HepG2 (cell line): ENCODE results near the gene PLK4. TPM values are rescaled to one million over a fixed set of nuclear protein-coding genes. Genes with fewer than 3 reads are reported as not detected.
A peak's percentile ranks its signal among the peaks of the same experiment; 100 is the strongest.

Experiments used
- ATAC-seq: fragments of 200-7000 bp; cut with Tn5 transposase; 3 replicates; pipeline ENCODE4 v1.9.1; 2020; ENCODE audit warnings: mild to moderate bottlenecking, moderate library complexity
- BruUV-seq: library from RNA; stranded (reverse); fragments of 400-500 nt; replicated peaks from 2 replicates; lab custom pipeline; 2021; lab: Mats Ljungman, UMichigan
- CTCF ChIA-PET: fragments of 300-600 bp; formaldehyde crosslinking; extraction: SDS; loops from one replicate; lab custom pipeline; 2021; ENCODE audit warnings: low total read pairs, inconsistent platforms, low intra/inter-chr PET ratio; lab: Yijun Ruan, JAX
- POLR2A ChIA-PET: fragments of 350-600 bp; sonication (Branson Sonifier 250); formaldehyde crosslinking; loops from one replicate; lab custom pipeline; 2020; ENCODE audit warnings: antibody characterized with exemption, inconsistent platforms; lab: Yijun Ruan, JAX
- DNase-seq: peaks from one replicate; pipeline ENCODE4 v3.0.0-alpha.2; 2015; ENCODE audit warnings: low spot score
- FAIRE-seq: peaks from 3 replicates; lab custom pipeline; 2011; peaks lifted over from hg19 to GRCh38; lab: Jason Lieb, UNC
- H2AFZ ChIP-seq: one replicate; pipeline ENCODE4 v1.6.1; 2011; ENCODE audit warnings: low read length, inconsistent platforms
- H3K27ac ChIP-seq: fragments of 300-600 bp; 3 replicates; pipeline ENCODE4 v1.8.0; 2011; ENCODE audit warnings: mixed run types, mild to moderate bottlenecking, mixed read lengths, low read length, inconsistent platforms; ENCODE audit not compliant: insufficient read depth; ENCODE audit errors: extremely low read length
- H3K27me3 ChIP-seq, 2 experiments: fragments of 200-600 bp in 1 of 2; 2 replicates in 1 of 2; 3 replicates in 1 of 2; pipeline versions ENCODE4 v1.6.0 to v1.8.0; 2011; ENCODE audit warnings: low read length in 2 of 2, mild to moderate bottlenecking in 2 of 2, moderate library complexity in 2 of 2, inconsistent platforms in 1 of 2; ENCODE audit not compliant: insufficient read depth in 2 of 2, control insufficient read depth in 1 of 2
- H3K36me3 ChIP-seq, 2 experiments: fragments of 200-600 bp in 1 of 2; replicated peaks in 1 of 2; 2 replicates in 1 of 2; 3 replicates in 1 of 2; pipeline versions ENCODE4 v1.5.1 to v1.8.0; 2011; ENCODE audit warnings: low read length in 2 of 2, inconsistent platforms in 1 of 2; ENCODE audit not compliant: insufficient read depth in 2 of 2, control insufficient read depth in 1 of 2
- H3K4me1 ChIP-seq: 2 replicates; pipeline ENCODE4 v1.5.1; 2012; ENCODE audit warnings: low read length, inconsistent platforms; ENCODE audit not compliant: insufficient read depth
- H3K4me2 ChIP-seq: 2 replicates; pipeline ENCODE4 v1.6.0; 2011; ENCODE audit warnings: low read depth, low read length, inconsistent platforms
- H3K4me3 ChIP-seq, 3 experiments: fragments of 200-600 bp in 1 of 3; sonication (generic), shearing (Covaris generic) in 1 of 3; replicated peaks in 1 of 3; 2 replicates each; pipeline ENCODE4 v1.5.1; 2011 to 2016; ENCODE audit warnings: low read length in 3 of 3, inconsistent platforms in 2 of 3, low read depth in 2 of 3, mild to moderate bottlenecking in 2 of 3, control low read depth in 1 of 3, mixed read lengths in 1 of 3; ENCODE audit not compliant: insufficient read depth in 1 of 3
- H3K79me2 ChIP-seq: one replicate; pipeline ENCODE4 v1.6.1; 2011; ENCODE audit warnings: low read length, inconsistent platforms; ENCODE audit not compliant: insufficient read depth
- H3K9ac ChIP-seq: 2 replicates; pipeline ENCODE4 v1.6.0; 2011; ENCODE audit warnings: mild to moderate bottlenecking, low read depth, low read length, inconsistent platforms; ENCODE audit not compliant: insufficient read depth
- H3K9me3 ChIP-seq: 2 replicates; pipeline ENCODE4 v1.5.1; 2012; ENCODE audit warnings: mild to moderate bottlenecking, low read length
- H4K20me1 ChIP-seq: 2 replicates; pipeline ENCODE4 v1.6.0; 2011; ENCODE audit warnings: inconsistent platforms, mild to moderate bottlenecking, low read length, moderate library complexity; ENCODE audit not compliant: insufficient read depth
- ATF6 ChIP-seq: sonication (generic); formaldehyde crosslinking; conservative IDR thresholded peaks from 2 replicates; pipeline ENCODE4 v1.4.0; 2020; ENCODE audit warnings: missing genetic modification reagents
- HDAC1 ChIP-seq: sonication (generic); formaldehyde crosslinking; IDR thresholded peaks from 2 replicates; pipeline ENCODE4 v1.5.1; 2020; ENCODE audit warnings: mild to moderate bottlenecking, missing genetic modification reagents
- KAT2B ChIP-seq: fragments of 150-350 bp; IDR thresholded peaks from 2 replicates; pipeline ENCODE4 v1.6.1; 2014; ENCODE audit warnings: low read depth, low read length, borderline replicate concordance
- KLF16 ChIP-seq, 2 experiments: sonication (generic) in 1 of 2; formaldehyde crosslinking in 1 of 2; IDR thresholded peaks; 2 replicates each; pipeline versions ENCODE4 v1.6.1 to v1.8.0; 2016 to 2023; ENCODE audit warnings: missing genetic modification reagents in 2 of 2, missing compliant biosample characterization in 1 of 2
- NFRKB ChIP-seq: fragments of 450-650 bp; IDR thresholded peaks from 2 replicates; pipeline ENCODE4 v1.6.1; 2017
- PBX3 ChIP-seq: sonication (generic); formaldehyde crosslinking; IDR thresholded peaks from 2 replicates; pipeline ENCODE4 v1.8.1; 2023; ENCODE audit warnings: missing genetic modification reagents, inconsistent platforms, borderline replicate concordance
- SP140L ChIP-seq: sonication (generic); formaldehyde crosslinking; IDR thresholded peaks from 2 replicates; pipeline ENCODE4 v1.4.0; 2020; ENCODE audit warnings: missing genetic modification reagents, borderline replicate concordance
- ZNF12 ChIP-seq: sonication (generic); formaldehyde crosslinking; IDR thresholded peaks from 2 replicates; pipeline ENCODE4 v1.5.0; 2020; ENCODE audit warnings: missing genetic modification reagents
- ZNF3 ChIP-seq: IDR thresholded peaks from 2 replicates; pipeline ENCODE4 v1.7.0; 2017; ENCODE audit warnings: inconsistent platforms
- ZNF431 ChIP-seq: sonication (generic); formaldehyde crosslinking; IDR thresholded peaks from 2 replicates; pipeline ENCODE4 v1.9.0; 2022; ENCODE audit warnings: missing genetic modification reagents, low read depth, mild to moderate bottlenecking, borderline replicate concordance
- ZNF496 ChIP-seq: sonication (generic); formaldehyde crosslinking; IDR thresholded peaks from 2 replicates; pipeline ENCODE4 v1.8.1; 2023; ENCODE audit warnings: mild to moderate bottlenecking, moderate library complexity, missing genetic modification reagents; ENCODE audit not compliant: insufficient replicate concordance
- ZNF530 ChIP-seq: sonication (generic); formaldehyde crosslinking; IDR thresholded peaks from 2 replicates; pipeline ENCODE4 v1.5.0; 2020; ENCODE audit warnings: low read depth, mild to moderate bottlenecking, missing genetic modification reagents
- ZNF562 ChIP-seq: sonication (generic); formaldehyde crosslinking; IDR thresholded peaks from 2 replicates; pipeline ENCODE4 v1.8.0; 2022; ENCODE audit warnings: missing genetic modification reagents, borderline replicate concordance
- ZNF580 ChIP-seq: IDR thresholded peaks from 2 replicates; pipeline ENCODE4 v1.6.1; 2016; ENCODE audit warnings: low read depth, borderline replicate concordance
- ZNF839 ChIP-seq: sonication (generic); formaldehyde crosslinking; IDR thresholded peaks from 2 replicates; pipeline ENCODE4 v1.4.0; 2020; ENCODE audit warnings: missing genetic modification reagents, mild to moderate bottlenecking, borderline replicate concordance
- ZNF850 ChIP-seq: sonication (generic); formaldehyde crosslinking; conservative IDR thresholded peaks from 2 replicates; pipeline ENCODE4 v1.9.0; 2021; ENCODE audit warnings: mild to moderate bottlenecking, missing genetic modification reagents
- WGBS: methylation state at CpG from one replicate; pipeline ENCODE4 v1.1.6; 2017; ENCODE audit warnings: low lambda C conversion rate; 5-methylcytosine and 5-hydroxymethylcytosine counted together
- in situ Hi-C: cut with HindIII; loops from 2 replicates; pipeline ENCODE4 v1.10.0; 2017; ENCODE audit warnings: low pct_unique_long_range_greater_than_20kb; ENCODE audit not compliant: extremely low pct_ligation_motif_present
- intact Hi-C: fragments of 100-400 bp; cut with micrococcal nuclease; formaldehyde crosslinking; loops from one replicate; pipeline ENCODE4 v1.10.0; 2022; ENCODE audit not compliant: unreplicated experiment
- polyA plus RNA-seq, 8 experiments: library from polyadenylated mRNA; depleted of rRNA in 3 of 8; stranded (reverse) in 7 of 8; unstranded in 1 of 8; fragments of >200 nt; fragmentation: Illumina TruSeq in 4 of 8; extraction: Trizol in 4 of 8; gene quantifications; 2 replicates each; pipeline versions ENCODE4 v1.2.1 to v1.2.3, GENCODE V29; 2011 to 2016; ENCODE audit warnings: low read depth in 4 of 8, missing spikeins in 1 of 8, mixed read lengths in 1 of 8; ENCODE audit not compliant: insufficient read depth in 1 of 8
- total RNA-seq, 5 experiments: library from RNA; depleted of rRNA; stranded (reverse); fragments of >200 nt; fragmentation: Illumina TruSeq; extraction: Trizol; gene quantifications; 2 replicates each; pipeline ENCODE4 v1.2.3, GENCODE V29; 2016; ENCODE audit warnings: low read depth in 1 of 5

Gene PLK4
- total and polyA plus RNA-seq, 2 of the 13 experiments (the other 11 are each of a cell fraction or from before 2014, with no cell fraction given): 22.4 to 46.1 TPM

GRCh38 chr4:127844601-127845116, 36.0 kb upstream of the PLK4 start:
- Histone ChIP-seq H3K4me3 (no peak overlapping the region), H3K27me3 (no peaks in the 10 kb centered on the region), H3K9me3 (peaks cover 10% of the 10 kb centered on the region; the same call in 1 of the 2 replicates), H3K27ac (no peak overlapping the region), H3K9ac (no peak overlapping the region)
- CTCF ChIA-PET: no interaction called here
- ATAC-seq (peak; percentile 36), DNase-seq (no peak)
- POLR2A ChIA-PET: no interaction called here
- WGBS: 93% methylated on average over 5 of the region's 5 CpGs
- intact Hi-C loops: no loop called here
- TF ChIP-seq ZNF839 (CRISPR knock-in tag) (no peak), ZNF431 (CRISPR knock-in tag) (no peak), NFRKB (no peak), ZNF580 (CRISPR knock-in tag) (no peak), ATF6 (no peak), ZNF3 (no peak), ZNF12 (CRISPR knock-in tag) (no peak), HDAC1 (no peak), SP140L (no peak), KAT2B (no peak), ZNF530 (CRISPR knock-in tag) (no peak), ZNF496 (no peak), PBX3 (CRISPR knock-in tag) (no peak), ZNF850 (CRISPR knock-in tag) (no peak), KLF16 (CRISPR knock-in tag; IDR thresholded peaks at IDR 0.05) (no peak), ZNF562 (CRISPR knock-in tag) (no peak)
- TF ChIP-seq, all 625 proteins: peak for 0
- Histone ChIP-seq H2AFZ (no peak overlapping the region), H3K4me2 (no peak overlapping the region), H4K20me1 (no peaks in the 10 kb centered on the region), H3K4me1 (no peaks in the 10 kb centered on the region), H3K79me2 (no peaks in the 10 kb centered on the region), H3K36me3 (no peaks in the 10 kb centered on the region)
- FAIRE-seq: no peak
- BruUV-seq: no TSS peak
- in situ Hi-C loops: no loop called here
